Measurements from ENCODE around the gene KLHL4. TPM values are rescaled to one million over a fixed set of nuclear protein-coding genes. Genes with fewer than 3 reads are reported as not detected.
"Not testable (repeated sequence)": the region's sequence is repeated elsewhere in the genome, so short reads cannot be mapped to it uniquely, and the experiment has no call there.

The KLHL4 gene
- total RNA-seq, 6 experiments from 2014 or later = 0.33 to 0.86 (median 0.52) TPM

DNA sequence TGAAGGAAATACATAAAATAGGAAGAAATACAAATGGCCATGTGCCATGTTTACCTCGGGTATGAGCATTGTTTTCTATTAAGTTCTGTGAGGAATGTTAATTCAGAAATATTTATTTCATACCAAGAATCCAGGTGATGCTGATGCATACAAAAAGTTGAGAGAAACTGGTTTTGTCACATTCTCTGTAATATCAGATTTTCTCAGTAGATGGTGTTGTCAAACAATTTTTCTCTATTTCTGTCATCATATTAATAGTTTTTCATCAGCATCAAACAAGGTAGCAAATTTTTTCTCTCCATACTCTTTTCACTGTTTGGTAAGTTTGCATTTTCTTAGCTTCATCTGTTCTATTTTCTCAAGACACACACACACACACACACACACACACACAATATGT is 179.8 kb downstream of the KLHL4 start:
- H3K4me1 ChIP-seq = no peaks in the 10 kb centered on the region
- intact Hi-C loops (cut with DNase I) = no loop called here
- no peaks in the 10 kb centered on the region for H3K9me3 ChIP-seq
- H3K27ac ChIP-seq = no peak overlapping the region
- no peaks in the 10 kb centered on the region for H3K27me3 ChIP-seq
- no peak for ATAC-seq
- 33% methylated on average over 1 of the region's 1 CpG for WGBS (ENCODE audit: insufficient coverage, low coverage, low lambda C conversion rate, missing lambda C conversion rate)
- no peak overlapping the region for H3K4me3 ChIP-seq
- no peak for TF ChIP-seq POLR2A (IDR thresholded peaks at IDR 0.05)
- TF ChIP-seq, protein P1, sequence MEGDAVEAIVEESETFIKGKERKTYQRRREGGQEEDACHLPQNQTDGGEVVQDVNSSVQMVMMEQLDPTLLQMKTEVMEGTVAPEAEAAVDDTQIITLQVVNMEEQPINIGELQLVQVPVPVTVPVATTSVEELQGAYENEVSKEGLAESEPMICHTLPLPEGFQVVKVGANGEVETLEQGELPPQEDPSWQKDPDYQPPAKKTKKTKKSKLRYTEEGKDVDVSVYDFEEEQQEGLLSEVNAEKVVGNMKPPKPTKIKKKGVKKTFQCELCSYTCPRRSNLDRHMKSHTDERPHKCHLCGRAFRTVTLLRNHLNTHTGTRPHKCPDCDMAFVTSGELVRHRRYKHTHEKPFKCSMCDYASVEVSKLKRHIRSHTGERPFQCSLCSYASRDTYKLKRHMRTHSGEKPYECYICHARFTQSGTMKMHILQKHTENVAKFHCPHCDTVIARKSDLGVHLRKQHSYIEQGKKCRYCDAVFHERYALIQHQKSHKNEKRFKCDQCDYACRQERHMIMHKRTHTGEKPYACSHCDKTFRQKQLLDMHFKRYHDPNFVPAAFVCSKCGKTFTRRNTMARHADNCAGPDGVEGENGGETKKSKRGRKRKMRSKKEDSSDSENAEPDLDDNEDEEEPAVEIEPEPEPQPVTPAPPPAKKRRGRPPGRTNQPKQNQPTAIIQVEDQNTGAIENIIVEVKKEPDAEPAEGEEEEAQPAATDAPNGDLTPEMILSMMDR (IDR thresholded peaks at IDR 0.05) = no peak
- DNase-seq = no peak
- H3K36me3 ChIP-seq = no peaks in the 10 kb centered on the region

DNA sequence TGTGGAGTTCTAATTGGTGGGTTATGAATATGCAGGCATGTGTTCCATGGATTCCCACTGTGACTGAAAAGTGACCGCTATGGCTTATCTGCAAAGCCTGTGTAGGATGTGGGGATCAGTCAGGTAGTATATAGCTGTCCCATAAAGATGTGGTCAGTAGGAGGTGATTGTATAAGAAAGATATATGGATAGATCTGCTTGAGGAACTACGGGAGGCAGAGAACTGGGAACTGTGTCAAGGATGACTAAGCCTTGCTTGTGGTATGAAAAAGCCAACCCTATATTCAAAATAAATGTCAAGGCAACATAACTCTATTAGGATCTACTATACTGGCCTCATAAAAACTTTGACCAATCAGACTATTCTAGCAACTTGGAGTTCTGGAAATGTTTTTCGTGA is 185.2 kb downstream of the KLHL4 start:
- 49% methylated on average over 3 of the region's 3 CpGs for WGBS (ENCODE audit: insufficient coverage, low coverage, low lambda C conversion rate, missing lambda C conversion rate)
- Histone ChIP-seq H3K9me3 (no peaks in the 10 kb centered on the region), H3K36me3 (no peaks in the 10 kb centered on the region), H3K27ac (no peak overlapping the region), H3K4me3 (no peak overlapping the region), H3K4me1 (no peaks in the 10 kb centered on the region), H3K27me3 (no peaks in the 10 kb centered on the region)
- no peak for TF ChIP-seq POLR2A (IDR thresholded peaks at IDR 0.05)
- TF ChIP-seq, protein P1 (IDR thresholded peaks at IDR 0.05) = no peak
- intact Hi-C loops (cut with DNase I) = no loop called here
- ATAC-seq (no peak), DNase-seq (no peak)

DNA sequence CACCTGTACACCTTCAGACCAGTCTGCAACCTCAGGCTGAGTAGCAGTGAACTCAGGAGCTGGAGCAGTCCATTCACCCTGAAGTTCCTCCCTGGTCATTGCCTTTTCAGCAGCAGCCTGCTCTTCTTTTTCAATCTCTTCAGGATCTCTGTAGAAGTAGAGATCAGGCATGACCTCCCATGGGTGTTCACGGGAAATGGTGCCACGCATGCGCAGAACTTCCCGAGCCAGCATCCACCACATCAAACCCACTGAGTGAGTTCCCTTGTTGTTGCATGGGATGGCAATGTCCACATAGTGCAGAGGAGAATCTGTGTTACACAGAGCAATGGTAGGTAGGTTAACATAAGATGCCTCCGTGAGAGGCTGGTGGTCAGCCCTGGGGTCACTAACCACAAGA is 185.9 kb downstream of the KLHL4 start:
- H3K4me3 ChIP-seq; H3K4me1 ChIP-seq; H3K27me3 ChIP-seq; H3K27ac ChIP-seq; H3K9me3 ChIP-seq; ATAC-seq; intact Hi-C loops (cut with DNase I); DNase-seq; H3K36me3 ChIP-seq: not testable (repeated sequence)
- no CpG with 5 or more reads among the region's 5 CpGs for WGBS (ENCODE audit: insufficient coverage, low coverage, low lambda C conversion rate, missing lambda C conversion rate)

DNA sequence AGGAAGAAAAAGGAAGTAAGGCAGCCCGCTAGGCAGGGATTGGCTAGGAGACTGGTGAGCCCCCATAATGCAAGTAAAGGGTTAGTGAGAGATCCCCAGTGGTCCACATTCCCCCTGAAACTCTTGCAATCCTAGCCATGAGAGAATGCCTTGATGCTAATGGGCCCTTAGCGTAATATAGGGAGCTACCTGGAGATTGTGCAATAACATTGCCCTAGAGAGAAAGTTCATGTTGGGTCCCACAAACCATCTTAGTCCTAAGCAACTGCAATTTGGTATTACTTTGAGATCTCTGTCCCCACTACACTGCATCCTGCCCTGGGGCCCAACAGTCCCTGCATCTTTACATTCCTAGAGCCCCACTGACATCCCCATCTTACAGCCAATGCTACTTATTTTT is 188.5 kb downstream of the KLHL4 start:
- no peaks in the 10 kb centered on the region for H3K9me3 ChIP-seq
- ATAC-seq (no peak), DNase-seq (no peak)
- no peaks in the 10 kb centered on the region for H3K36me3 ChIP-seq
- TF ChIP-seq, protein P1 (IDR thresholded peaks at IDR 0.05) = no peak
- TF ChIP-seq POLR2A (IDR thresholded peaks at IDR 0.05) = no peak
- intact Hi-C loops (cut with DNase I) = no loop called here
- H3K4me1 ChIP-seq = no peaks in the 10 kb centered on the region
- H3K4me3 ChIP-seq = no peak overlapping the region
- WGBS (ENCODE audit: insufficient coverage, low coverage, low lambda C conversion rate, missing lambda C conversion rate) = 86% methylated on average over 1 of the region's 2 CpGs
- H3K27me3 ChIP-seq = no peaks in the 10 kb centered on the region
- no peak overlapping the region for H3K27ac ChIP-seq

DNA sequence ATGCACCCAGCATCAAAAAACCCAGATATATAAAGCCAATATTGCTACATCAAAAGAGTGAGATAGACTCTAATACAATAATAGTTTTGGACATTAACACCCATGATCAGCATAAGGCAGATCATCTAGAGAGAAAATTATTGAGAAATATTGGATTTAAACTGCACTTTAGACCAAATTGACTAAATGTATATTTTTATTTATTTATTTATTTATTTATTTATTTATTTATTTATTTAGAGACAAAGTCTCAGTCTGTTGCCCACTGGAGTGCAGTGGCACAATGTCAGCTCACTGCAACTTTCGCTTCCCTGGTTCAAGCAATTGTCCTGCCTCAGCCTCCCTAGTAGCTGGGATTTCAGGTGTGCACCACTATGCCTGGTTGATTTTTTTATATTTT is 193.0 kb downstream of the KLHL4 start:
- intact Hi-C loops (cut with DNase I) = no loop called here
- H3K27me3 ChIP-seq = no peaks in the 10 kb centered on the region
- no peaks in the 10 kb centered on the region for H3K36me3 ChIP-seq
- no peak overlapping the region for H3K4me3 ChIP-seq
- H3K9me3 ChIP-seq = no peaks in the 10 kb centered on the region
- TF ChIP-seq, protein P1 (IDR thresholded peaks at IDR 0.05) = no peak
- TF ChIP-seq POLR2A (IDR thresholded peaks at IDR 0.05) = no peak
- DNase-seq = no peak
- ATAC-seq = no peak
- H3K27ac ChIP-seq = no peak overlapping the region
- 50% methylated on average over 1 of the region's 1 CpG for WGBS (ENCODE audit: insufficient coverage, low coverage, low lambda C conversion rate, missing lambda C conversion rate)
- H3K4me1 ChIP-seq = no peaks in the 10 kb centered on the region

Measured in right lobe of liver (tissue), 6 donors.